Sigmoid colon (tissue), 7 donors: ENCODE measurements around the gene FLVCR2. TPM values are rescaled to one million over a fixed set of nuclear protein-coding genes. Genes with fewer than 3 reads are reported as not detected.

Experiments
- DNase-seq: peaks from one replicate; pipeline ENCODE4 v3.0.0-alpha.2; 2019
- H3K27ac ChIP-seq, 4 donors: fragments of 200-600 bp; sonication (generic); one replicate each; pipeline ENCODE4 v1.5.1; 2016 to 2019; ENCODE audit warnings: mild to moderate bottlenecking in 1 of 4
- H3K27me3 ChIP-seq, 3 donors: fragments of 200-600 bp; sonication (generic); one replicate each; pipeline ENCODE4 v1.5.1; 2019; ENCODE audit warnings: mild to moderate bottlenecking in 1 of 3
- H3K36me3 ChIP-seq, 4 donors: fragments of 200-600 bp; sonication (generic); one replicate each; pipeline ENCODE4 v1.5.1; 2016 to 2019
- H3K4me1 ChIP-seq, 4 donors: fragments of 200-600 bp; sonication (generic); one replicate each; pipeline ENCODE4 v1.5.1; 2017 to 2019
- H3K4me3 ChIP-seq, 4 donors: fragments of 200-600 bp; sonication (generic); one replicate each; pipeline ENCODE4 v1.5.1; 2017 to 2019; ENCODE audit warnings: mild to moderate bottlenecking in 2 of 4, moderate library complexity in 1 of 4
- H3K9me3 ChIP-seq, 4 donors: fragments of 200-600 bp in 3 of 4; sonication (generic) in 3 of 4; one replicate each; pipeline versions ENCODE4 v1.5.1 to v1.6.1; 2013 to 2019
- EP300 ChIP-seq, 4 donors: sonication (generic); formaldehyde crosslinking; IDR thresholded peaks; one replicate each; pipeline ENCODE4 v1.6.1; 2017; ENCODE audit warnings: antibody characterized with exemption in 4 of 4
- POLR2A ChIP-seq, 2 donors: fragments of 450-650 bp; IDR thresholded peaks; one replicate each; pipeline ENCODE4 v1.6.1; 2016; ENCODE audit warnings: antibody characterized with exemption in 2 of 2, mild to moderate bottlenecking in 2 of 2, moderate library complexity in 2 of 2
- POLR2AphosphoS5 ChIP-seq, 4 donors: sonication (generic); formaldehyde crosslinking; IDR thresholded peaks; one replicate each; pipeline ENCODE4 v1.6.1; 2017; ENCODE audit warnings: antibody characterized with exemption in 4 of 4
- WGBS, 2 donors: extraction: QIAGEN DNeasy Blood & Tissue Kit; methylation state at CpG; one replicate each; pipeline ENCODE4 v1.1.7; 2013; 5-methylcytosine and 5-hydroxymethylcytosine counted together
- intact Hi-C: fragments of 100-400 bp; cut with DNase I; formaldehyde crosslinking; loops from one replicate; pipeline ENCODE4 v1.15.1; 2023
- polyA plus RNA-seq, 3 donors: library from polyadenylated mRNA; stranded (reverse); fragments of 200-250 nt; gene quantifications; one replicate each; pipeline ENCODE4 v1.2.3, GENCODE V29; 2013
- total RNA-seq, 4 donors: library from RNA; depleted of rRNA; stranded (reverse); fragments of >200 nt; gene quantifications; one replicate each; pipeline ENCODE4 v1.1.0, GENCODE V29; 2016
- TF ChIP-seq, protein P1 (sequence below), 4 experiments: fragments of 450-650 bp in 3 of 4; fragments of 200-600 bp in 1 of 4; IDR thresholded peaks; one replicate each; pipeline ENCODE4 v1.5.1; 2016 to 2019; ENCODE audit warnings: antibody characterized with exemption in 4 of 4, mild to moderate bottlenecking in 3 of 4, moderate library complexity in 2 of 4
- donor health status: healthy with polysubstance abuse.
- donor health status: Bipolar disorder and iron deficiency.
- donor health status: healthy.

The FLVCR2 gene
- total and polyA plus RNA-seq, 7 donors: 2.4 to 14.8 (median 3.0) TPM

DNA sequence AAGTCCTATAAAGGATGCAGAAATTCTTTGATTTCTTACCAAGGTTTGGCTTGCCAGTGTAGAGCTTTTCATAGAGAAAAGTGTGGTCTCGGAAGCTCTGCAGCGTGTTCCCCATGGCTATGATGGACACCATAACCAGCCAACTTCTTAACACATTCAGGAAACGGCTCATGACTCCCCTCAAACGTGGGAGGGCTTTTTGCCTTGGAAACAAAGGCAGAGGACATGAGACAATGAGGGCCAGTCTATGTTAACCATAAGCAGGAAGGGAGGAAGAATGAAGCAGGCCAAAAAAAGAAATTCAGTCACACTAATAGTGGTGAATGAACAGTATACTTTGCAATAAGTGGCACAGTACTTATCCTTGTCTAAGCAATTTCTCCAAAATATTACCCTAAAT, 78.9 kb downstream of the FLVCR2 start:
- TF ChIP-seq POLR2AphosphoS5 (IDR thresholded peaks at IDR 0.05) (no peak), POLR2A (IDR thresholded peaks at IDR 0.05) (no peak), EP300 (IDR thresholded peaks at IDR 0.05) (no peak)
- TF ChIP-seq, protein P1, sequence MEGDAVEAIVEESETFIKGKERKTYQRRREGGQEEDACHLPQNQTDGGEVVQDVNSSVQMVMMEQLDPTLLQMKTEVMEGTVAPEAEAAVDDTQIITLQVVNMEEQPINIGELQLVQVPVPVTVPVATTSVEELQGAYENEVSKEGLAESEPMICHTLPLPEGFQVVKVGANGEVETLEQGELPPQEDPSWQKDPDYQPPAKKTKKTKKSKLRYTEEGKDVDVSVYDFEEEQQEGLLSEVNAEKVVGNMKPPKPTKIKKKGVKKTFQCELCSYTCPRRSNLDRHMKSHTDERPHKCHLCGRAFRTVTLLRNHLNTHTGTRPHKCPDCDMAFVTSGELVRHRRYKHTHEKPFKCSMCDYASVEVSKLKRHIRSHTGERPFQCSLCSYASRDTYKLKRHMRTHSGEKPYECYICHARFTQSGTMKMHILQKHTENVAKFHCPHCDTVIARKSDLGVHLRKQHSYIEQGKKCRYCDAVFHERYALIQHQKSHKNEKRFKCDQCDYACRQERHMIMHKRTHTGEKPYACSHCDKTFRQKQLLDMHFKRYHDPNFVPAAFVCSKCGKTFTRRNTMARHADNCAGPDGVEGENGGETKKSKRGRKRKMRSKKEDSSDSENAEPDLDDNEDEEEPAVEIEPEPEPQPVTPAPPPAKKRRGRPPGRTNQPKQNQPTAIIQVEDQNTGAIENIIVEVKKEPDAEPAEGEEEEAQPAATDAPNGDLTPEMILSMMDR (IDR thresholded peaks at IDR 0.05): no peak
- H3K9me3 ChIP-seq: no peaks in the 10 kb centered on the region
- peaks cover 0 to 36% (median 2%) of the 10 kb centered on the region in 4 donors for H3K36me3 ChIP-seq
- DNase-seq: no peak
- H3K4me1 ChIP-seq: peaks cover 0 to 20% (median 18%) of the 10 kb centered on the region in 4 donors
- no peak overlapping the region for H3K4me3 ChIP-seq
- H3K27me3 ChIP-seq: no peaks in the 10 kb centered on the region
- no peak overlapping the region for H3K27ac ChIP-seq
- intact Hi-C loops: loop anchor here (10.0 kb wide), 1 partner anchor 343 kb away; no protein-coding TSS in a partner anchor
- 83 to 89% methylated on average over 4 of the region's 4 CpGs for WGBS, 2 donors

DNA sequence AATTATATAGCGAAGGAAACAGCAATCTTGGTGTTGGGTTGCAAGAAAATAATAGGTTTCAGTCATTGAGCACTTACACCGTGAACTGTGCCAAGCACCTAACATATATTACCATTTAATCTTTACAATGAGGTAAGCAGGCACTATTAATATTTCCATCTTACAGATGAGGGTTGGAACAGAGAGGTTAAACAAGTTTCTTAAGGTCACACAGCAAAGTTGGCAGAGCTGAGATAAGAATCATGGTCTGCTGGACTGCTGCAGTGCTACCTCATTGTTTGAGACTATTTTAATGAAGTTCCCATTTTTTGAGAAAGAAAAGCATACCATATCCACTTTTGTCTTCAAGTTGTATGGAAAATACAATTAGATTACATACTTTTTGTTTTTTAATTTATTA, 80.5 kb downstream of the FLVCR2 start:
- no peaks in the 10 kb centered on the region for H3K27me3 ChIP-seq
- H3K27ac ChIP-seq: no peak overlapping the region
- WGBS, 2 donors: 99 to 100% methylated on average over 2 of the region's 2 CpGs
- no peak for TF ChIP-seq EP300 (IDR thresholded peaks at IDR 0.05)
- no peak for TF ChIP-seq POLR2A (IDR thresholded peaks at IDR 0.05)
- no peak for TF ChIP-seq POLR2AphosphoS5 (IDR thresholded peaks at IDR 0.05)
- TF ChIP-seq, protein P1 (IDR thresholded peaks at IDR 0.05): no peak
- DNase-seq: no peak
- intact Hi-C loops: loop anchor here (10.0 kb wide), 1 partner anchor 344 kb away; no protein-coding TSS in a partner anchor
- H3K4me1 ChIP-seq: peaks cover 0 to 22% (median 20%) of the 10 kb centered on the region in 4 donors
- H3K36me3 ChIP-seq: peaks cover 0 to 30% (median 2%) of the 10 kb centered on the region in 4 donors
- no peaks in the 10 kb centered on the region for H3K9me3 ChIP-seq
- H3K4me3 ChIP-seq: no peak overlapping the region

DNA sequence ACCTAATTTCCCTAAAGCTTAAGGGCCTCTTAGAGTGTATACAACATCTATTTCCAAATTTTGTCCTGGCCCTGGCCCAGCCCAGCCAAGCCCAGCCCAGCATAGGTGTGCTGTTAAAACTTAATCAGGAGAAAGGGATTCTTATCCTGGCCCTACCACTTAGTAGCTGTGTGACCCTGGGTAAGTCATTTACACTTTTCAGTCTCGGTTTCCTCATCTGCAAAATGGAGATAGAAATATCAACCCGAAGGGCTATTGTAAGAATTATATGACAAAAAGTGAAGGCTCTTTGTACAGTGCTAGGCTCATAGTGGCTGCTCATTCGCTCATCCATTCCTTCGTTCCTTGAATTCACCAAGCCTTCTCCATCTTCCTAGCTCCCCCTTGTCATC, 81.8 kb downstream of the FLVCR2 start:
- Histone ChIP-seq H3K27me3 (no peaks in the 10 kb centered on the region), H3K4me3 (peak overlapping the region; percentile 82 to 96 (median 90)), H3K36me3 (peaks cover 0 to 31% (median 2%) of the 10 kb centered on the region in 4 donors), H3K27ac (peak overlapping the region; percentile 88 to 92 (median 90)), H3K9me3 (no peaks in the 10 kb centered on the region), H3K4me1 (peaks cover 0 to 22% (median 19%) of the 10 kb centered on the region in 4 donors)
- TF ChIP-seq, protein P1 (IDR thresholded peaks at IDR 0.05): no peak
- 7 to 19% methylated on average over 4 of the region's 4 CpGs for WGBS, 2 donors
- no peak for DNase-seq
- intact Hi-C loops: no loop called here

DNA sequence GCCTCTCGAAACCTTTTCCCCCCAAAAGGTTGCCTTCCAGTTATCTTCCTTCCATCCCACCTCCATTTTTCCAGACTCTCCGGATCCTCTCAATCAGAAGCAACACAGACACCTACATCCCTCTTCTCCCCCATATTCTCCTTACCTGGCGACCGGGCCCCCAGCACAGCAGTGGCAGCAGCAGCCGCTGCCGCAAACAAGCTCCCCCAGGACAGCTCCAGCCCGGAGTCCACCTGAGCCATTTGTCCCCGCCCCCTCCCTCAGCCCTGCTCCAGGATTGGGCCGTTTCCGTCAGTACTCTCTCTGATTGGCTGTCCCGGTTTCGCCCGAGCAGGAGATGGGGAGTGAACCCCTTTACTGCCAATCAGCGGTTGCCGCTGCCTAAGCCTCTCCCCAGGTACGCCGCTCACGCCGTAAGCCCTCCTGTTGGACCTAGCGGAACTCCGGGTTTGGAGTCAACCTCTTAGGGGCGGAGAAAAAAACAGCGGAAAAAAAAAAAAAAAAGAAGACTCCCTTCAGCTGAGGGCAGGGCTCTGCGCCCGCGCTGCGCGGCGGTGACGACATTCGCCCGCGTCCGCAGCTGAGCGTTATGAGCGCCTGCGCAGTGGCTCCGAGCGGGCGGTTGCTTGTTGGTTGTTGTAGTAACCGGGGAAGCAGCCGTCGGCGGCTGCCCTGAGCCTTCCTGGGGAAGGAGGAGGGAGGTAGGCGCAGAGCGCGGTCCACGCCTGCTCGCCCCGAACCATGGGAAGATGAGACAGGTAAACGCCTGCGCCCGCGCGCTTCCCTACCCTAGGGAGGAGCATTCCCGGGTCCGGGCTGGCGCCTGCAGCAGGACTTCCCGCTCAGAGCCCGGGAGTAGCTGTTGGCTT, 82.4 kb downstream of the FLVCR2 start, which contains the start of the genes ERG28 and TTLL5:
Gene ERG28 (minus strand): TSS at position 247 of the 869 bp plus-strand sequence. CDS start 3,374 bp downstream, outside the sequence.
Gene TTLL5 (plus strand): TSS at position 617 of the 869 bp plus-strand sequence. CDS start 1,904 bp downstream, outside the sequence.
- TF ChIP-seq POLR2AphosphoS5 (IDR thresholded peaks at IDR 0.05) (peak; percentile 31 to 65 (median 56)), POLR2A (IDR thresholded peaks at IDR 0.05) (peak; percentile 49 to 75), EP300 (IDR thresholded peaks at IDR 0.05) (no peak)
- TF ChIP-seq, protein P1 (IDR thresholded peaks at IDR 0.05): no peak
- Histone ChIP-seq H3K4me1 (peaks cover 0 to 22% (median 19%) of the 10 kb centered on the region in 4 donors), H3K36me3 (peaks cover 0 to 28% (median 2%) of the 10 kb centered on the region in 4 donors), H3K4me3 (peak within 1 kb of the TSS; percentile 82 to 96 (median 90)), H3K27me3 (no peaks in the 10 kb centered on the region), H3K9me3 (no peaks in the 10 kb centered on the region), H3K27ac (peak within 1 kb of the TSS; percentile 88 to 92 (median 90))
- WGBS, 2 donors: 0 to 1% methylated on average over 60 of the region's 60 CpGs
- peak; percentile 99 for DNase-seq
- intact Hi-C loops: no loop called here
